BE2C (cell line): Measurements from ENCODE around the gene RSBN1L.
A peak's percentile ranks its signal among the peaks of the same experiment; 100 is the strongest.

Source experiments
- DNase-seq: peaks from one replicate; pipeline ENCODE4 v3.0.0-alpha.2; 2020
- H3K27me3 ChIP-seq: fragments of 250-450 bp; sonication (Bioruptor Pico); 2 replicates; pipeline ENCODE4 v1.5.1; 2020; ENCODE audit warnings: mild to moderate bottlenecking
- H3K36me3 ChIP-seq: fragments of 250-450 bp; sonication (Bioruptor Pico); 2 replicates; pipeline ENCODE4 v1.5.1; 2020; ENCODE audit warnings: mild to moderate bottlenecking
- H3K4me1 ChIP-seq: fragments of 250-450 bp; sonication (Bioruptor Pico); 2 replicates; pipeline ENCODE4 v1.5.1; 2020
- H3K4me3 ChIP-seq: 2 replicates; pipeline ENCODE4 v1.5.1; 2011; ENCODE audit warnings: low read depth, low read length
- H3K9me3 ChIP-seq: fragments of 250-450 bp; sonication (Bioruptor Pico); 2 replicates; pipeline ENCODE4 v1.5.1; 2020
- TF ChIP-seq, protein P1 (sequence below): IDR thresholded peaks from 2 replicates; pipeline ENCODE4 v1.5.1; 2012; ENCODE audit warnings: mild to moderate bottlenecking, low read depth, low read length

The RSBN1L gene

GRCh38 chr7:77813180-77813579, 116.9 kb downstream of the RSBN1L start:
- Histone ChIP-seq H3K27me3 (no peaks in the 10 kb centered on the region), H3K9me3 (no peaks in the 10 kb centered on the region), H3K36me3 (peaks cover 4% of the 10 kb centered on the region; the same call in 1 of the 2 replicates)

DNA sequence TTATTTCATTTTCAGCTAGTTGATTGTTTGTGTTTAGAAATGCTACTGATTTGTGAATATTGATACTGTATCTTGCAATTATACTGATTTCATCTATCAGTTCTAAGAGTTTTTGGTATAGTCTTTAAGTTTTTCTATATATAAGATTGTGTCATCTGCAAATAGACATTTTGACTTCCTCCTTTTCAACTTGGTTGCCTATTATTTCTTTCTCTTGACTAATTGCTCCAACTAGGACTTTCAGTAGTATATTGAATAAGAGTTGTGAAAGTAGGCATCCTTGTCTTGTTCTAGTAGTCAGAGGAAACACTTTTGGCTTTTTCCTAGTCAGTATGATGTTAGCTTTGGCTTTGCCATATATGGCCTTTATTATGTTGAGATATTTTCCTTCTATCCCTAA, 122.8 kb downstream of the RSBN1L start:
- Histone ChIP-seq H3K4me1 (no peaks in the 10 kb centered on the region), H3K36me3 (no peaks in the 10 kb centered on the region), H3K27me3 (no peaks in the 10 kb centered on the region), H3K9me3 (peaks cover 6% of the 10 kb centered on the region; the same call in 1 of the 2 replicates), H3K4me3 (no peak overlapping the region)
- no peak for DNase-seq
- TF ChIP-seq, protein P1, sequence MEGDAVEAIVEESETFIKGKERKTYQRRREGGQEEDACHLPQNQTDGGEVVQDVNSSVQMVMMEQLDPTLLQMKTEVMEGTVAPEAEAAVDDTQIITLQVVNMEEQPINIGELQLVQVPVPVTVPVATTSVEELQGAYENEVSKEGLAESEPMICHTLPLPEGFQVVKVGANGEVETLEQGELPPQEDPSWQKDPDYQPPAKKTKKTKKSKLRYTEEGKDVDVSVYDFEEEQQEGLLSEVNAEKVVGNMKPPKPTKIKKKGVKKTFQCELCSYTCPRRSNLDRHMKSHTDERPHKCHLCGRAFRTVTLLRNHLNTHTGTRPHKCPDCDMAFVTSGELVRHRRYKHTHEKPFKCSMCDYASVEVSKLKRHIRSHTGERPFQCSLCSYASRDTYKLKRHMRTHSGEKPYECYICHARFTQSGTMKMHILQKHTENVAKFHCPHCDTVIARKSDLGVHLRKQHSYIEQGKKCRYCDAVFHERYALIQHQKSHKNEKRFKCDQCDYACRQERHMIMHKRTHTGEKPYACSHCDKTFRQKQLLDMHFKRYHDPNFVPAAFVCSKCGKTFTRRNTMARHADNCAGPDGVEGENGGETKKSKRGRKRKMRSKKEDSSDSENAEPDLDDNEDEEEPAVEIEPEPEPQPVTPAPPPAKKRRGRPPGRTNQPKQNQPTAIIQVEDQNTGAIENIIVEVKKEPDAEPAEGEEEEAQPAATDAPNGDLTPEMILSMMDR = no peak

More at GRCh38 chr7:77813180-77813579, 116.9 kb downstream of the RSBN1L start:
- DNase-seq = no peak
- no peak overlapping the region for H3K4me3 ChIP-seq
- TF ChIP-seq, protein P1 = no peak
- peaks cover 8% of the 10 kb centered on the region for H3K4me1 ChIP-seq

DNA sequence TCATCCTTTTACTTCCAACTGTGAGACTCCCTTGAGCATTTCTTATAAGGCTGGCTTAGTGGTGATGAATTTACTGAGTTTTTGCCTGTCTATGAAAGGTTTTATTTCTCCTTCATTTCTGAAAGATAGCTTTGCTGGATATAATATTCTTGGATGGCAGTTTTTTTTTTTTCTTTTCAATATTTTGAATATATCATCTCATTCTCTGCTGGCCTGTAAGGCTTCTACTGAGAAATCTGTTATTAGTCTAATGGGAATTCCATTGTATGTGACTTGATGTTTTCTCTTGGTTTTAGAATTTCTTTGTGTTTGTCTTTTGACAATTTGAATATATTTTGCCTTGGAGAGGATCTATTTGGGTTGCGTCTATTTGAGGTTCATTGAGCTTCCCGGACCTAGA, 124.7 kb downstream of the RSBN1L start:
- H3K36me3 ChIP-seq = no peaks in the 10 kb centered on the region
- no peaks in the 10 kb centered on the region for H3K27me3 ChIP-seq
- no peaks in the 10 kb centered on the region for H3K4me1 ChIP-seq
- H3K4me3 ChIP-seq = no peak overlapping the region
- no peak for DNase-seq
- TF ChIP-seq, protein P1 = no peak
- peaks cover 6% of the 10 kb centered on the region; the same call in 1 of the 2 replicates for H3K9me3 ChIP-seq

- Histone ChIP-seq H3K9me3 (peaks cover 6% of the 10 kb centered on the region; the same call in 1 of the 2 replicates), H3K27me3 (no peaks in the 10 kb centered on the region), H3K36me3 (no peaks in the 10 kb centered on the region), H3K4me1 (no peaks in the 10 kb centered on the region), H3K4me3 (no peak overlapping the region)
- TF ChIP-seq, protein P1 = no peak
- DNase-seq = peak; percentile 44
Observed at GRCh38 chr7:77822269-77822668, 126.0 kb downstream of the RSBN1L start.

GRCh38 chr7:77823787-77824186, 127.5 kb downstream of the RSBN1L start:
- H3K4me3 ChIP-seq = no peak overlapping the region
- no peaks in the 10 kb centered on the region for H3K36me3 ChIP-seq
- H3K4me1 ChIP-seq = no peaks in the 10 kb centered on the region
- H3K9me3 ChIP-seq = peaks cover 6% of the 10 kb centered on the region; the same call in 1 of the 2 replicates
- TF ChIP-seq, protein P1 = no peak
- H3K27me3 ChIP-seq = no peaks in the 10 kb centered on the region
- DNase-seq = no peak

DNA sequence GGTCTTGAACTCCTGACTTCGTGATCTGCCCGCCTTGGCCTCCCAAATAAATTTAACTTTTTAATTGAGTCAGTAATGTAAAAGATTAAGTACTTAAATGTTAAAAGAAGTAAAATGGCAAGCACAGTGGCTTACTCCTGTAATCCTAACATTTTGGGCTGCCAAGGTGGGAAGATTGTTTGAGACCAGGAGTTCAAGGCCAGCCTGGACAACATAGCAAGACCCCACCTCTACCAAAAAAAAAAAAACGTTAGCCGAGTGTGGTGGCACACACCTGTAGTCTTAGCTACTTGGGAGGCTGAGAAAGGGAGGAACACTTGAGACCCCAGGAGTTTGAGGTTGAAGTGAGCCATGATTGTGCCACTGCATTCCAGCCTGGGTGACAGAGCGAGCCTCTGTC, 128.4 kb downstream of the RSBN1L start:
- TF ChIP-seq, protein P1 = no peak
- DNase-seq = no peak
- Histone ChIP-seq H3K27me3 (no peaks in the 10 kb centered on the region), H3K4me3 (no peak overlapping the region), H3K36me3 (no peaks in the 10 kb centered on the region), H3K9me3 (peaks cover 6% of the 10 kb centered on the region; the same call in 1 of the 2 replicates), H3K4me1 (no peaks in the 10 kb centered on the region)
